ENCODE measurements around the gene CDH13.

DNA sequence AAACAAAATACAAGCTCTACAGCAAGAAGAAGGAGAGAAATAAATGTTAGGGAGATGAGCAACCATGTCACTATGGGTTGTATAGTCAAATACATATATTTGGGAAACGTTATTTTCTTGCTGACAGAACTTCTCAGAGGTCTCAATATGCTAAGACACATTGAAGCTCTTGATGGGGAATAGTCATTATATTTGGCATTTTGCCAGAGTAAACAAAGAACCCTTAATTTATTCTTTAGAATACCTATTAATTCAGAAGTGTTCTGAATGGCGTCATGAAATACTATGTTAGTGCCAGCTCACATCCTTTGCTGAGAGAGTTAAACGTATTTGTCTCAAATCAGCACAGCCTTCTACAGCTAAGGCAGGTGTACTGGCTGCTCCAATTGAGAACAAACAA is 458.9 kb downstream of the CDH13 start:
- TF ChIP-seq, protein P1, sequence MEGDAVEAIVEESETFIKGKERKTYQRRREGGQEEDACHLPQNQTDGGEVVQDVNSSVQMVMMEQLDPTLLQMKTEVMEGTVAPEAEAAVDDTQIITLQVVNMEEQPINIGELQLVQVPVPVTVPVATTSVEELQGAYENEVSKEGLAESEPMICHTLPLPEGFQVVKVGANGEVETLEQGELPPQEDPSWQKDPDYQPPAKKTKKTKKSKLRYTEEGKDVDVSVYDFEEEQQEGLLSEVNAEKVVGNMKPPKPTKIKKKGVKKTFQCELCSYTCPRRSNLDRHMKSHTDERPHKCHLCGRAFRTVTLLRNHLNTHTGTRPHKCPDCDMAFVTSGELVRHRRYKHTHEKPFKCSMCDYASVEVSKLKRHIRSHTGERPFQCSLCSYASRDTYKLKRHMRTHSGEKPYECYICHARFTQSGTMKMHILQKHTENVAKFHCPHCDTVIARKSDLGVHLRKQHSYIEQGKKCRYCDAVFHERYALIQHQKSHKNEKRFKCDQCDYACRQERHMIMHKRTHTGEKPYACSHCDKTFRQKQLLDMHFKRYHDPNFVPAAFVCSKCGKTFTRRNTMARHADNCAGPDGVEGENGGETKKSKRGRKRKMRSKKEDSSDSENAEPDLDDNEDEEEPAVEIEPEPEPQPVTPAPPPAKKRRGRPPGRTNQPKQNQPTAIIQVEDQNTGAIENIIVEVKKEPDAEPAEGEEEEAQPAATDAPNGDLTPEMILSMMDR (IDR thresholded peaks at IDR 0.05): no peak
- TF ChIP-seq POLR2A (IDR thresholded peaks at IDR 0.05): no peak

Data from adrenal gland (tissue), 5 donors.